ENCODE measurements around the gene MPP7. TPM values are rescaled to one million over a fixed set of nuclear protein-coding genes. Genes with fewer than 3 reads are reported as not detected.

The MPP7 gene
- total RNA-seq, 3 donors from 2014 or later, result 2.9 to 20.3 (median 18.0) TPM

DNA sequence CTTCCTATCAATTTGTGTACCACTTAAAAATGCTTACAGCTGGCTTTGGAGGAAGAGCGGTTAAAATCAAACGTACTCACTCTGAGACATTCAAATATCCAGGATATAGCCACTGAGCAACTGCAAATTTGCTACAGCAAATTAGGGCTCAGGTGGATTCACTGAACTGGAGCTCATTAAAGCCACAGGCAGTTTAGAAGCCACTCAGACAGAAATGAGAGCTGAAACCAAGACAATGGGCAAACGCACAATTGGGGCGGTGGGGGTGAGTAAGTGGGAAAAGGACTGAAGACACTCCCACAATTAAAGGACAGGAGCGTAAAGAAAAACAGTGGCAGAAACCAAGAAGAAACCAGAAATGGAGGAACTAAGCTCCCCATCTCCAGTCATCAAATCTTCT lies 20.5 kb downstream of the MPP7 start:
- TF ChIP-seq POLR2A (IDR thresholded peaks at IDR 0.05) (no peak), POLR2AphosphoS5 (IDR thresholded peaks at IDR 0.05) (no peak), CTCF (IDR thresholded peaks at IDR 0.05) (no peak)
- intact Hi-C loops (cut with DNase I; ENCODE audit: low total_unique reads), result no loop called here
- DNase-seq (ENCODE audit: low spot score in 2 of 2), result no peak
- Histone ChIP-seq H3K27me3 (no peaks in the 10 kb centered on the region), H3K27ac (no peak overlapping the region), H3K4me3 (no peak overlapping the region), H3K4me1 (no peaks in the 10 kb centered on the region), H3K9me3 (no peaks in the 10 kb centered on the region), H3K36me3 (no peaks in the 10 kb centered on the region)

DNA sequence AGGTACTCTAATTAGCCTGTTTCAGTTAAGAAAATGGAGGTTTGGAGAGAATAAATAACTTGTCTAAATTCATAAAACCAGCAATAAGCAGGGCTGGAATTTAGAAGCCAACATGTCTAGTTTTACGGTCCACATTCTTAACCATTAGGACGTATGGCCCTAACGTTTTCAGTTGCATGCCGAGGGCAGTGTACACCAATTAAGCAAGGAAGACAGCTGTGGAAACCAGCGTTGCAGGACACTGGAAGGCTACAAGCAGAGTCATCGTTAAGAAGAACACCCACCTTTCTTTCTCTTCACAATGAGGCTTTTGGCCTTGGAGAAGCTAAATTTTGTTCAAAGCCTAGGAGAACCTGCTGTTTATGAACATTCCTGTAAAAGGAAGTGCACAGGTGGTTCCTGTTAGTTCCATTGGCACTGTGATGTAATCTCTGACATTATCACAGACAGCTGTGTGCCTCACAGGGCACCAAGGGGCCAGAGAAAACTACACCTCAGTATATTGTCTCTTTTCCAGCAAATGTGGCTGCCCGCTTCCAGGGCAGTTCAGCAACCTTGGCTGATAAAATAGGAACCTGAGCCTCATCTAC lies 21.0 kb downstream of the MPP7 start:
- Histone ChIP-seq H3K4me3 (no peak overlapping the region), H3K4me1 (no peaks in the 10 kb centered on the region), H3K27ac (no peak overlapping the region), H3K9me3 (no peaks in the 10 kb centered on the region), H3K36me3 (no peaks in the 10 kb centered on the region), H3K27me3 (no peaks in the 10 kb centered on the region)
- intact Hi-C loops (cut with DNase I; ENCODE audit: low total_unique reads), result no loop called here
- DNase-seq (ENCODE audit: low spot score in 2 of 2), result no peak
- TF ChIP-seq CTCF (IDR thresholded peaks at IDR 0.05) (no peak), POLR2A (IDR thresholded peaks at IDR 0.05) (no peak), POLR2AphosphoS5 (IDR thresholded peaks at IDR 0.05) (no peak)

DNA sequence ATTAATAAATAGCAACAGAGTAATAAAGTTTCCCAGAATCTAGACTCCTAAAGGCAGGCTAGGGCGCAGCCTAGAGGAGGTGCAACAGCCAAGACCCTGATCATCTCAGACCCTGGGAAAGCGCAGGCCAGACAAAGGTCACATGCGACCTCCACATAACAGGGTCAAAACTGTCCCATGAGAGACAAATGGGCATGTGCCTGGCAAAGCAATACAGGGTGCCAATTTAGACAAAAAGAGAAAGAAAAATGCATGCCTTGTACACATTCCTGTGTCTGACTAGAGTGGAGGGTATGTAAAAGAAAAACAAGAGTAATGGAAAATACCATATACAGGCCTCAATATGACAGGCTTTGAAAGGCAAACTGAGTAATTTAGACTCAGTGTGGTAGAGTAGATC lies 22.2 kb downstream of the MPP7 start:
- Histone ChIP-seq H3K36me3 (no peaks in the 10 kb centered on the region), H3K9me3 (no peaks in the 10 kb centered on the region), H3K4me1 (no peaks in the 10 kb centered on the region), H3K4me3 (no peak overlapping the region), H3K27me3 (no peaks in the 10 kb centered on the region), H3K27ac (no peak overlapping the region)
- no peak for TF ChIP-seq POLR2A (IDR thresholded peaks at IDR 0.05)
- TF ChIP-seq POLR2AphosphoS5 (IDR thresholded peaks at IDR 0.05), result no peak
- TF ChIP-seq CTCF (IDR thresholded peaks at IDR 0.05), result no peak
- DNase-seq (ENCODE audit: low spot score in 2 of 2), result no peak
- intact Hi-C loops (cut with DNase I; ENCODE audit: low total_unique reads), result loop anchor here (1.0 kb wide), 1 partner anchor 19 kb away; no protein-coding TSS in a partner anchor

- intact Hi-C loops (cut with DNase I; ENCODE audit: low total_unique reads), result loop anchor here (1.0 kb wide), 1 partner anchor 19 kb away; no protein-coding TSS in a partner anchor
- TF ChIP-seq POLR2A (IDR thresholded peaks at IDR 0.05) (no peak), CTCF (IDR thresholded peaks at IDR 0.05) (no peak), POLR2AphosphoS5 (IDR thresholded peaks at IDR 0.05) (no peak)
- H3K4me3 ChIP-seq, result no peak overlapping the region
- no peaks in the 10 kb centered on the region for H3K9me3 ChIP-seq
- H3K27me3 ChIP-seq, result no peaks in the 10 kb centered on the region
- no peak overlapping the region for H3K27ac ChIP-seq
- no peaks in the 10 kb centered on the region for H3K36me3 ChIP-seq
- DNase-seq (ENCODE audit: low spot score in 2 of 2), result no peak
- no peaks in the 10 kb centered on the region for H3K4me1 ChIP-seq
Observed at GRCh38 chr10:28279878-28280277, 23.0 kb downstream of the MPP7 start.

GRCh38 chr10:28278842-28279241 lies 24.0 kb downstream of the MPP7 start:
- Histone ChIP-seq H3K4me1 (no peaks in the 10 kb centered on the region), H3K27me3 (no peaks in the 10 kb centered on the region), H3K36me3 (no peaks in the 10 kb centered on the region), H3K27ac (no peak overlapping the region), H3K9me3 (no peaks in the 10 kb centered on the region), H3K4me3 (no peak overlapping the region)
- TF ChIP-seq POLR2A (IDR thresholded peaks at IDR 0.05) (no peak), POLR2AphosphoS5 (IDR thresholded peaks at IDR 0.05) (no peak), CTCF (IDR thresholded peaks at IDR 0.05) (no peak)
- intact Hi-C loops (cut with DNase I; ENCODE audit: low total_unique reads), result no loop called here
- DNase-seq (ENCODE audit: low spot score in 2 of 2), result no peak

Measured in breast epithelium (tissue), 4 donors.